ENCODE measurements around the gene MAP3K3.

Gene MAP3K3

DNA sequence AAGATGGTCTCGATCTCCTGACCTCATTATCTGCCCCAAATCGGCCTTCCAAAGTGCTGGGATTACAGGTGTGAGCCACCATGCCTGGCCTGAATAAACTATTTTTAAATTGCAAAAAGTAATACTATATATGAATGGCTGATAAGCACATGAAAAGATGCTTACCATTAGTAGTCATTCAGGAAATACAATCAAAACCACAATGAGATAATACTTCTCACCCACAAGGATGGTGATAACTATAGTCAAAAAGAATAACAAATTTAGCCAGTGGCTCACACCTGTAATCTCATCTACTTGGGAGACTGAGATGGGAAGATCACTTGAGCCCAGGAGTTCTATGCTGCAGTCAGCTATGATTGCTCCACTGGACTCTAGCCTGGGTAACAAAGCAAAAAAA lies 23.9 kb upstream of the MAP3K3 start:
- DNase-seq (ENCODE audit: low read depth): no peak
- TF ChIP-seq, protein P1, sequence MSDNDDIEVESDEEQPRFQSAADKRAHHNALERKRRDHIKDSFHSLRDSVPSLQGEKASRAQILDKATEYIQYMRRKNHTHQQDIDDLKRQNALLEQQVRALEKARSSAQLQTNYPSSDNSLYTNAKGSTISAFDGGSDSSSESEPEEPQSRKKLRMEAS (IDR thresholded peaks at IDR 0.05; ENCODE audit: low read depth, low read length): no peak
- TF ChIP-seq, protein P2, sequence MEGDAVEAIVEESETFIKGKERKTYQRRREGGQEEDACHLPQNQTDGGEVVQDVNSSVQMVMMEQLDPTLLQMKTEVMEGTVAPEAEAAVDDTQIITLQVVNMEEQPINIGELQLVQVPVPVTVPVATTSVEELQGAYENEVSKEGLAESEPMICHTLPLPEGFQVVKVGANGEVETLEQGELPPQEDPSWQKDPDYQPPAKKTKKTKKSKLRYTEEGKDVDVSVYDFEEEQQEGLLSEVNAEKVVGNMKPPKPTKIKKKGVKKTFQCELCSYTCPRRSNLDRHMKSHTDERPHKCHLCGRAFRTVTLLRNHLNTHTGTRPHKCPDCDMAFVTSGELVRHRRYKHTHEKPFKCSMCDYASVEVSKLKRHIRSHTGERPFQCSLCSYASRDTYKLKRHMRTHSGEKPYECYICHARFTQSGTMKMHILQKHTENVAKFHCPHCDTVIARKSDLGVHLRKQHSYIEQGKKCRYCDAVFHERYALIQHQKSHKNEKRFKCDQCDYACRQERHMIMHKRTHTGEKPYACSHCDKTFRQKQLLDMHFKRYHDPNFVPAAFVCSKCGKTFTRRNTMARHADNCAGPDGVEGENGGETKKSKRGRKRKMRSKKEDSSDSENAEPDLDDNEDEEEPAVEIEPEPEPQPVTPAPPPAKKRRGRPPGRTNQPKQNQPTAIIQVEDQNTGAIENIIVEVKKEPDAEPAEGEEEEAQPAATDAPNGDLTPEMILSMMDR (IDR thresholded peaks at IDR 0.05; ENCODE audit: low read depth, low read length): no peak
- TF ChIP-seq MYC (IDR thresholded peaks at IDR 0.05; ENCODE audit: low read depth, low read length) (no peak), POLR2A (IDR thresholded peaks at IDR 0.05; ENCODE audit: extremely low read depth, insufficient read length) (no peak)
- H3K4me3 ChIP-seq (ENCODE audit: low read depth, low read length): no peak overlapping the region

DNA sequence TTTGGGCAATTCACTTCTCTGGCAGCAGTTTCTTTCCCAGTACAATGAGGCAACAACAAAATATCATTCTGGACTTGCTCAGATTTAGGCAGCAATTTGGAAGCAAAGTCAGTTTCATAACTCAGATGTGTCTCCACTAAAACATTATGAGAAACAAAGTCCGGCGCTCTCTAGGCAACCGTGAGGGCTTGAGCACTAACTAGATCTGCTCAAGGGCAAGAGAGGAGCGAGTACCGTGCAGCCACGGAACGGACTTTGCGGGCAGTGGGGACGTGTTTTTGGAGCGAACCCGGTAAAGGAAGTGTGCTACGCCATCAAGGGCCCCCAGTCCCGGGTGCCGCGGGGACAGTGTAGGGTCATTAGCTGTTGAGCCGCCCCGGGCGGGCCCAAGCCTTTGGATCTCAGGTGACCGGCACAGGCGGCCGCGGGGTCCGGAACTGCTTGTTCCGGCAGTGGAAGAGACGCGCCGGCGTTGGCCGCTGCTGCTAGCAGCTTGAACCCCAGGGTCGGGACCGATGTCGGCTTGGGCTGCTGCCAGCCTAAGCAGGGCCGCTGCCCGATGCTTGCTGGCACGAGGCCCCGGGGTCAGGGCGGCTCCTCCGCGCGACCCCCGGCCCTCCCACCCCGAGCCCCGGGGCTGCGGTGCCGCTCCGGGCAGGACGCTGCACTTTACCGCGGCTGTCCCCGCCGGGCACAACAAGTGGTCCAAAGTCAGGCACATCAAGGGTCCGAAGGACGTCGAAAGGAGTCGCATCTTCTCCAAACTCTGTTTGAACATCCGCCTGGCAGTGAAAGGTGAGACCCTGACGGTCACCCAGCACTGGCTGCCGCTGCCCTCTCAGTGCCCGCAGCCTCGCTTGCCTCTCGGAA lies 21.4 kb upstream of the MAP3K3 start, which contains the start of gene TACO1:
TSS of gene TACO1 (plus strand) at position 327 of the 870 bp plus-strand sequence. CDS start at position 516, 189 bp downstream.
- H3K4me3 ChIP-seq (ENCODE audit: low read depth, low read length): peak within 1 kb of the TSS; percentile 91
- TF ChIP-seq, protein P1 (IDR thresholded peaks at IDR 0.05; ENCODE audit: low read depth, low read length): peak; percentile 46; the same call in 1 of the 2 replicates
- TF ChIP-seq POLR2A (IDR thresholded peaks at IDR 0.05; ENCODE audit: extremely low read depth, insufficient read length): peak; percentile 69
- TF ChIP-seq, protein P2 (IDR thresholded peaks at IDR 0.05; ENCODE audit: low read depth, low read length): no peak
- TF ChIP-seq MYC (IDR thresholded peaks at IDR 0.05; ENCODE audit: low read depth, low read length): peak; percentile 75
- peak; percentile 90 for DNase-seq (ENCODE audit: low read depth)

DNA sequence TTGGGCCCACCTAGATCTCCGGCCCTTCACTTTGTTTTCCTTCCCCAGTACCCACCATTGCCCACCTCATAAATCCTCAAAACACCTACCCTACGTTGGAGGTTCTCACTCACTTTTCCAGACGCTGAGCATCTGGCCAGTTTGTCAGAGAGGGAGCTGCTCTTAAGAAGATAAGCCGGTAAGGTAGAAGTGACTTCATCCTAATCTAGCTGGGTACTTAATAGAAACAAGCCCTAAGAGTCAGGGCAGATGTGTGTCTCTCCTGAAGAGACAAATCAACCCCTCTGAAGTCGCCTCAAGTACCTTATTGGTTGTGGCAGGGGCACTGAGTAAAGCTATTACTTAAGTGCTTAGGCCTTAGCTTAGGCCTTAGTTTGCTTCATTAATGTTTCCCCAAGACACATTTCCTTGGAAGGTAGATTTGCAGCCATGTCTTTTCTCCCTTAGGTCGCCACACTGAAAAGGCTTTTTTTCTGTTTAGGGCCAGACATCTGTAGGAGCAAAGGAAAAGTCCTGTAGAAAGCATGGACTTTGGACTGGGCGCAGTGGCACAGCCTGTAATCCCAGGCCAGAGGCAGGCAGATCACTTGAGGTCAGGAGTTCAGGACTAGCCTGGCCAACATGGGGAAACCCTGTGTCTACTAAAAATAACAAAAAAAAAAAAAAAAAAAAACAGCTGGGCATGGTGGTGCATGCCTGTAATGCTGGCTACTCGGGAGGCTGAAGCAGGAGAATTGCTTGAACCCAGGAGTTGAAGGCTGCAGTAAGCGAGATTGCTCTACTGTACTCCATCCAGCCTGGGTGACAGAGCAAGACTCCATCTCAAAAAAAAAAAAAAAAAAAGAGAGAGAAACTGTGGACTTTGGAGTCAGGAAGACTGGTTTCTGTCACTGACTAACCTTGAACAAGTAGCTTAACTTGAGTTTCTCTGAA lies 20.5 kb upstream of the MAP3K3 start:
- TF ChIP-seq, protein P2 (IDR thresholded peaks at IDR 0.05; ENCODE audit: low read depth, low read length): no peak
- TF ChIP-seq POLR2A (IDR thresholded peaks at IDR 0.05; ENCODE audit: extremely low read depth, insufficient read length) (no peak), MYC (IDR thresholded peaks at IDR 0.05; ENCODE audit: low read depth, low read length) (no peak)
- TF ChIP-seq, protein P1 (IDR thresholded peaks at IDR 0.05; ENCODE audit: low read depth, low read length): no peak
- DNase-seq (ENCODE audit: low read depth): peak; percentile 23
- peak overlapping the region; percentile 91 for H3K4me3 ChIP-seq (ENCODE audit: low read depth, low read length)

DNA sequence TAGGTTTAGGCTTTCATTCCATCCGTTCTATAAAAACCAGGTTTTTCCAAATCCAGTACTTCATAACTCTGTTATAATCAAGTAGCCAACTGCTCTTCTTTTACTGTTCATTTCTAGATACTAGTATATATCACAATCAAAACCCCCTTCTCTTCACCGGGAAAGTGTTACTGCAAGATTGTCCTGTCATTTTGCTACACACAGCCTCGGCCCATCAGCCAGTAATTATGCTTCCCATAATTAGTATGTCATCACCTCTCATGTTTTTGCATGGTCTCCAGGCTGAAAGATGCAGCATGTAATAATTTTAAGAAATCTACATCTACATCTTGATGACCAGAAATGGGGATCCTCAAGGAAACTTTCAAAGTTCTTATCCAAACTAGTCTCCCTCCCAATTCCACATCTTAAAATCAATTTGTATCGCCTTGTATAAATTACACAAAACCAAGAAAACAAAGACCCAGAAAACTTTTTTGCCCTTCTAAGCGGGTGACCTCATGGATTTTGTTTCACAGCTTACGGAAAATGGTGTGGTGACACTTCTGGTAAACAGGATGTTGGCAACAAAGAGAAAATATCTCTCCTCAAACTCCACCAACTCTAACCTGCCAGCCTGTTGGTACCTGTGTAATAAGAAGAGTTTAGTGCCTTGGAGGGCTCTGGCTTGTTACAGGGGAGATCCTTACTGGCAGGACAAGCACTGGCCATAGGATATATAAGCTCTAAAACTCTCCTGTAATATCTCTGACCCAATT lies 12.2 kb upstream of the MAP3K3 start:
- H3K4me3 ChIP-seq (ENCODE audit: low read depth, low read length): no peak overlapping the region
- no peak for DNase-seq (ENCODE audit: low read depth)
- TF ChIP-seq POLR2A (IDR thresholded peaks at IDR 0.05; ENCODE audit: extremely low read depth, insufficient read length) (no peak), MYC (IDR thresholded peaks at IDR 0.05; ENCODE audit: low read depth, low read length) (no peak)
- TF ChIP-seq, protein P1 (IDR thresholded peaks at IDR 0.05; ENCODE audit: low read depth, low read length): no peak
- TF ChIP-seq, protein P2 (IDR thresholded peaks at IDR 0.05; ENCODE audit: low read depth, low read length): no peak

DNA sequence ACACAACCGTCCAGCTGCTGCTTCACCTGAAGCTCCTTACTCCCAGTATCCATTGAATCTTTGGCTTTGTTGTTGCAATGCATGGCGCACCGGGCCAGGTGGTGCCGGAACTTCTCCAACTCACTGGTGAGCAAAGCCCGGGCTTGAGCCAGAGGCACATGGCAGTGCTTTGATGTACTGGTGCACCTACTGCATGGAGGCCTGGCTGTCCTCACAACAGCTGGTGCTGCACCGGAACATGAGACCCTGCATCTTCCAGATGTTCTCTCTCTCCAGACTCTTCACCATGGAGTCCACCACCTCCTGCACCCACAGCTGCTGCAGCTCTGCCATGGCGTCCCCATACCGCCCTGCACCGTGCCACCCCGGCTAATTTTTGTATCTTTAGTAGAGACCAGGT lies 11.4 kb upstream of the MAP3K3 start:
- TF ChIP-seq MYC (IDR thresholded peaks at IDR 0.05; ENCODE audit: low read depth, low read length) (no peak), POLR2A (IDR thresholded peaks at IDR 0.05; ENCODE audit: extremely low read depth, insufficient read length) (no peak)
- TF ChIP-seq, protein P1 (IDR thresholded peaks at IDR 0.05; ENCODE audit: low read depth, low read length): no peak
- TF ChIP-seq, protein P2 (IDR thresholded peaks at IDR 0.05; ENCODE audit: low read depth, low read length): no peak
- no peak overlapping the region for H3K4me3 ChIP-seq (ENCODE audit: low read depth, low read length)
- DNase-seq (ENCODE audit: low read depth): no peak
